ENCODE results near the gene IMPG2.

IMPG2 gene

GRCh38 chr3:101262393-101263240 is 57.8 kb downstream of the IMPG2 start:
- no peaks in the 10 kb centered on the region for H3K9me3 Mint-ChIP-seq
- no peak for ATAC-seq
- no peak overlapping the region for H3K4me3 Mint-ChIP-seq
- H3K27me3 Mint-ChIP-seq = no peaks in the 10 kb centered on the region
- H3K4me1 Mint-ChIP-seq = peaks cover 7% of the 10 kb centered on the region
- H3K27ac Mint-ChIP-seq = no peak overlapping the region
- peaks cover 7% of the 10 kb centered on the region for H3K36me3 Mint-ChIP-seq

- Mint-ChIP-seq H3K9me3 (no peaks in the 10 kb centered on the region), H3K4me3 (no peak overlapping the region), H3K27me3 (no peaks in the 10 kb centered on the region), H3K27ac (no peak overlapping the region), H3K36me3 (peaks cover 13% of the 10 kb centered on the region), H3K4me1 (peaks cover 7% of the 10 kb centered on the region)
- no peak for ATAC-seq
Measured at GRCh38 chr3:101261506-101261905, 58.9 kb downstream of the IMPG2 start.

GRCh38 chr3:101259485-101260341 is 60.7 kb downstream of the IMPG2 start:
- Mint-ChIP-seq H3K27me3 (no peaks in the 10 kb centered on the region), H3K4me1 (peaks cover 7% of the 10 kb centered on the region), H3K27ac (no peak overlapping the region), H3K9me3 (no peaks in the 10 kb centered on the region), H3K4me3 (no peak overlapping the region), H3K36me3 (peaks cover 19% of the 10 kb centered on the region)
- no peak for ATAC-seq

GRCh38 chr3:101256511-101256910 is 63.9 kb downstream of the IMPG2 start:
- peaks cover 12% of the 10 kb centered on the region for H3K36me3 Mint-ChIP-seq
- H3K27me3 Mint-ChIP-seq = no peaks in the 10 kb centered on the region
- H3K9me3 Mint-ChIP-seq = no peaks in the 10 kb centered on the region
- H3K4me1 Mint-ChIP-seq = no peaks in the 10 kb centered on the region
- no peak overlapping the region for H3K27ac Mint-ChIP-seq
- H3K4me3 Mint-ChIP-seq = no peak overlapping the region
- ATAC-seq = no peak

- Mint-ChIP-seq H3K36me3 (peaks cover 12% of the 10 kb centered on the region), H3K4me3 (no peak overlapping the region), H3K4me1 (no peaks in the 10 kb centered on the region), H3K27ac (no peak overlapping the region), H3K9me3 (no peaks in the 10 kb centered on the region), H3K27me3 (no peaks in the 10 kb centered on the region)
- ATAC-seq = no peak
Measured at GRCh38 chr3:101255441-101255840, 64.9 kb downstream of the IMPG2 start.

- Mint-ChIP-seq H3K4me3 (no peak overlapping the region), H3K4me1 (peaks cover 9% of the 10 kb centered on the region), H3K9me3 (no peaks in the 10 kb centered on the region), H3K27ac (no peak overlapping the region), H3K27me3 (no peaks in the 10 kb centered on the region), H3K36me3 (peaks cover 18% of the 10 kb centered on the region)
- no peak for ATAC-seq
Measured at GRCh38 chr3:101253396-101253795, 67.0 kb downstream of the IMPG2 start.

GRCh38 chr3:101252945-101253344 is 67.4 kb downstream of the IMPG2 start:
- H3K4me3 Mint-ChIP-seq = no peak overlapping the region
- peaks cover 9% of the 10 kb centered on the region for H3K4me1 Mint-ChIP-seq
- H3K9me3 Mint-ChIP-seq = no peaks in the 10 kb centered on the region
- ATAC-seq = no peak
- H3K27me3 Mint-ChIP-seq = no peaks in the 10 kb centered on the region
- peaks cover 21% of the 10 kb centered on the region for H3K36me3 Mint-ChIP-seq
- no peak overlapping the region for H3K27ac Mint-ChIP-seq

GRCh38 chr3:101252307-101252706 is 68.1 kb downstream of the IMPG2 start:
- no peak for ATAC-seq
- Mint-ChIP-seq H3K27me3 (no peaks in the 10 kb centered on the region), H3K9me3 (no peaks in the 10 kb centered on the region), H3K36me3 (peaks cover 21% of the 10 kb centered on the region), H3K4me1 (peaks cover 9% of the 10 kb centered on the region), H3K27ac (no peak overlapping the region), H3K4me3 (no peak overlapping the region)

GRCh38 chr3:101251441-101251840 is 68.9 kb downstream of the IMPG2 start:
- H3K4me1 Mint-ChIP-seq = peaks cover 9% of the 10 kb centered on the region
- no peaks in the 10 kb centered on the region for H3K9me3 Mint-ChIP-seq
- no peak for ATAC-seq
- H3K27ac Mint-ChIP-seq = no peak overlapping the region
- no peak overlapping the region for H3K4me3 Mint-ChIP-seq
- H3K27me3 Mint-ChIP-seq = no peaks in the 10 kb centered on the region
- peaks cover 15% of the 10 kb centered on the region for H3K36me3 Mint-ChIP-seq

GRCh38 chr3:101249522-101249921 is 70.9 kb downstream of the IMPG2 start:
- peaks cover 3% of the 10 kb centered on the region for H3K9me3 Mint-ChIP-seq
- peaks cover 9% of the 10 kb centered on the region for H3K4me1 Mint-ChIP-seq
- peak; percentile 31 for ATAC-seq
- no peak overlapping the region for H3K4me3 Mint-ChIP-seq
- peaks cover 20% of the 10 kb centered on the region for H3K36me3 Mint-ChIP-seq
- H3K27me3 Mint-ChIP-seq = no peaks in the 10 kb centered on the region
- H3K27ac Mint-ChIP-seq = peak overlapping the region; percentile 38

- Mint-ChIP-seq H3K4me1 (peaks cover 9% of the 10 kb centered on the region), H3K4me3 (no peak overlapping the region), H3K36me3 (peaks cover 25% of the 10 kb centered on the region), H3K27me3 (no peaks in the 10 kb centered on the region), H3K27ac (peak overlapping the region; percentile 38), H3K9me3 (peaks cover 3% of the 10 kb centered on the region)
- ATAC-seq = no peak
Measured at GRCh38 chr3:101248736-101249135, 71.6 kb downstream of the IMPG2 start.

GRCh38 chr3:101244212-101244575 is 76.2 kb downstream of the IMPG2 start:
- peaks cover 3% of the 10 kb centered on the region for H3K9me3 Mint-ChIP-seq
- H3K4me1 Mint-ChIP-seq = peaks cover 3% of the 10 kb centered on the region
- peaks cover 37% of the 10 kb centered on the region for H3K36me3 Mint-ChIP-seq
- no peak overlapping the region for H3K4me3 Mint-ChIP-seq
- no peaks in the 10 kb centered on the region for H3K27me3 Mint-ChIP-seq
- ATAC-seq = no peak
- H3K27ac Mint-ChIP-seq = no peak overlapping the region

GRCh38 chr3:101243285-101244211 is 76.8 kb downstream of the IMPG2 start:
- Mint-ChIP-seq H3K4me3 (no peak overlapping the region), H3K27me3 (no peaks in the 10 kb centered on the region), H3K4me1 (no peaks in the 10 kb centered on the region), H3K27ac (no peak overlapping the region), H3K36me3 (peaks cover 32% of the 10 kb centered on the region), H3K9me3 (peaks cover 3% of the 10 kb centered on the region)
- ATAC-seq = no peak

- Mint-ChIP-seq H3K4me3 (no peak overlapping the region), H3K27ac (no peak overlapping the region), H3K9me3 (peaks cover 3% of the 10 kb centered on the region), H3K4me1 (no peaks in the 10 kb centered on the region), H3K27me3 (no peaks in the 10 kb centered on the region), H3K36me3 (peaks cover 27% of the 10 kb centered on the region)
- no peak for ATAC-seq
Measured at GRCh38 chr3:101240719-101241399, 79.5 kb downstream of the IMPG2 start.

Measured in stimulated activated memory B cell treated with anti-CD40 and anti-IgM and Interleukin-4, amounts not matched to agents 10 μg/mL and 1 μg/mL and 100 μg/mL, for 72 hours (primary cell).